Uterus (tissue), 2 donors: ENCODE data around the gene MAN2A2.

Source experiments
- POLR2A ChIP-seq, 2 donors: fragments of 450-650 bp; IDR thresholded peaks; one replicate each; pipeline ENCODE4 v1.6.1; 2016; ENCODE audit warnings: antibody characterized with exemption in 2 of 2, mild to moderate bottlenecking in 1 of 2, moderate library complexity in 1 of 2
- TF ChIP-seq, protein P1 (sequence below), 4 experiments: fragments of 200-600 bp in 2 of 4; fragments of 450-650 bp in 2 of 4; sonication (generic) in 2 of 4; IDR thresholded peaks; one replicate each; pipeline ENCODE4 v1.5.1; 2016 to 2019; ENCODE audit warnings: antibody characterized with exemption in 4 of 4, mild to moderate bottlenecking in 2 of 4, moderate library complexity in 1 of 4

- TF ChIP-seq, protein P1, sequence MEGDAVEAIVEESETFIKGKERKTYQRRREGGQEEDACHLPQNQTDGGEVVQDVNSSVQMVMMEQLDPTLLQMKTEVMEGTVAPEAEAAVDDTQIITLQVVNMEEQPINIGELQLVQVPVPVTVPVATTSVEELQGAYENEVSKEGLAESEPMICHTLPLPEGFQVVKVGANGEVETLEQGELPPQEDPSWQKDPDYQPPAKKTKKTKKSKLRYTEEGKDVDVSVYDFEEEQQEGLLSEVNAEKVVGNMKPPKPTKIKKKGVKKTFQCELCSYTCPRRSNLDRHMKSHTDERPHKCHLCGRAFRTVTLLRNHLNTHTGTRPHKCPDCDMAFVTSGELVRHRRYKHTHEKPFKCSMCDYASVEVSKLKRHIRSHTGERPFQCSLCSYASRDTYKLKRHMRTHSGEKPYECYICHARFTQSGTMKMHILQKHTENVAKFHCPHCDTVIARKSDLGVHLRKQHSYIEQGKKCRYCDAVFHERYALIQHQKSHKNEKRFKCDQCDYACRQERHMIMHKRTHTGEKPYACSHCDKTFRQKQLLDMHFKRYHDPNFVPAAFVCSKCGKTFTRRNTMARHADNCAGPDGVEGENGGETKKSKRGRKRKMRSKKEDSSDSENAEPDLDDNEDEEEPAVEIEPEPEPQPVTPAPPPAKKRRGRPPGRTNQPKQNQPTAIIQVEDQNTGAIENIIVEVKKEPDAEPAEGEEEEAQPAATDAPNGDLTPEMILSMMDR (IDR thresholded peaks at IDR 0.05): no peak
- no peak for TF ChIP-seq POLR2A (IDR thresholded peaks at IDR 0.05)
These were observed 64.1 kb downstream of the MAN2A2 start for GRCh38 chr15:90967206-90967605.
